Stimulated activated CD4-positive, alpha-beta T cell treated with anti-CD3 and anti-CD28 coated beads, Interleukin-2, amount 100 ng/mL, for 48 hours (primary cell): ENCODE data around the gene CDCA3.
"Not testable (repeated sequence)": the region's sequence is repeated elsewhere in the genome, so short reads cannot be mapped to it uniquely, and the experiment has no call there.

ENCODE experiments used
- DNase-seq, 2 donors: peaks; one replicate each; pipeline ENCODE4 v3.0.0-alpha.2; 2020

Gene CDCA3

GRCh38 chr12:6872073-6873048 lies 21.3 kb upstream of the CDCA3 start:
- DNase-seq = peak; percentile 86 to 88

GRCh38 chr12:6871052-6871957 lies 20.2 kb upstream of the CDCA3 start:
- peak in 1 of 2 donors; percentile 41 for DNase-seq

DNA sequence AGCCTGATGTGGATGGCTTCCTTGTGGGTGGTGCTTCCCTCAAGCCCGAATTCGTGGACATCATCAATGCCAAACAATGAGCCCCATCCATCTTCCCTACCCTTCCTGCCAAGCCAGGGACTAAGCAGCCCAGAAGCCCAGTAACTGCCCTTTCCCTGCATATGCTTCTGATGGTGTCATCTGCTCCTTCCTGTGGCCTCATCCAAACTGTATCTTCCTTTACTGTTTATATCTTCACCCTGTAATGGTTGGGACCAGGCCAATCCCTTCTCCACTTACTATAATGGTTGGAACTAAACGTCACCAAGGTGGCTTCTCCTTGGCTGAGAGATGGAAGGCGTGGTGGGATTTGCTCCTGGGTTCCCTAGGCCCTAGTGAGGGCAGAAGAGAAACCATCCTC lies 19.2 kb upstream of the CDCA3 start:
- not testable (repeated sequence) for DNase-seq

DNA sequence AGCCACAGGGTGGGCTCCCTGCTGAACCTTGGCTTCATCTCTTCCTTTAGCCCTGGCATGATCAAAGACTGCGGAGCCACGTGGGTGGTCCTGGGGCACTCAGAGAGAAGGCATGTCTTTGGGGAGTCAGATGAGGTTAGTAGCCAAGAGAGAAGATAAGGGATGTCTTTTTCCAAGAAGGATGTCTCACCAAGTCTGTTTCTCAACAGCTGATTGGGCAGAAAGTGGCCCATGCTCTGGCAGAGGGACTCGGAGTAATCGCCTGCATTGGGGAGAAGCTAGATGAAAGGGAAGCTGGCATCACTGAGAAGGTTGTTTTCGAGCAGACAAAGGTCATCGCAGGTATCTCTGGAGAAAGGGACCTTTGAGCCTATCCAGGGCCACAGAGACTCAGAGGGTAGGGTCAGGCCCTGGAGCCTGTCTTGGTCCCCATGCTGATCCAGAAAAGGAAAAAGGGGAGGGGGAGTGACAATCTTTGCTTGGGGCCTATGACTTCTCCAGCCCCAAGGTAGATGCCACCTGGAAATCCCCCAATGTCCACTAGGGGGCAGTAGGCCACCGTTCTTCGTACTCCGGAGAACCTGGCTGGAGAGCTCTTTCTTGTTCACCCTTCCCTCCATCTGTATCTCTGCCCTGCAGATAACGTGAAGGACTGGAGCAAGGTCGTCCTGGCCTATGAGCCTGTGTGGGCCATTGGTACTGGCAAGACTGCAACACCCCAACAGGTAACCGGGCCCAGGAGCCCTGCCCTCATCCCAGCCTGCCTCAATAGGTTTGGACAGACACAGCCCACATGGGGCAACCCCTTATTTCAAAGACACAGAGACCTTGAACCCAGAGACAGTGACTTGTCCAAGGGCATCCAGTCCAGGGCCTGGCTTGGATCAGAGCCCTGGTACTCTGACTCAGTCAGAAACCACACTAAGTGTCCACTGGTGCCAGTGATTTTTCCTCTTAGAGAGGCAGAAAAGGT lies 18.2 kb upstream of the CDCA3 start:
- peak; percentile 81 to 84 for DNase-seq

- no peak for DNase-seq
Observed at GRCh38 chr12:6868211-6869048, 17.3 kb upstream of the CDCA3 start.

- peak; percentile 73 to 82 for DNase-seq
Observed at GRCh38 chr12:6867413-6868210, 16.5 kb upstream of the CDCA3 start, which contains the start of gene TPI1. Gene TPI1 (plus strand): TSS chr12:6867531. CDS start chr12:6867567, 36 bp downstream.

GRCh38 chr12:6866920-6867412 lies 15.9 kb upstream of the CDCA3 start:
- no peak for DNase-seq

DNA sequence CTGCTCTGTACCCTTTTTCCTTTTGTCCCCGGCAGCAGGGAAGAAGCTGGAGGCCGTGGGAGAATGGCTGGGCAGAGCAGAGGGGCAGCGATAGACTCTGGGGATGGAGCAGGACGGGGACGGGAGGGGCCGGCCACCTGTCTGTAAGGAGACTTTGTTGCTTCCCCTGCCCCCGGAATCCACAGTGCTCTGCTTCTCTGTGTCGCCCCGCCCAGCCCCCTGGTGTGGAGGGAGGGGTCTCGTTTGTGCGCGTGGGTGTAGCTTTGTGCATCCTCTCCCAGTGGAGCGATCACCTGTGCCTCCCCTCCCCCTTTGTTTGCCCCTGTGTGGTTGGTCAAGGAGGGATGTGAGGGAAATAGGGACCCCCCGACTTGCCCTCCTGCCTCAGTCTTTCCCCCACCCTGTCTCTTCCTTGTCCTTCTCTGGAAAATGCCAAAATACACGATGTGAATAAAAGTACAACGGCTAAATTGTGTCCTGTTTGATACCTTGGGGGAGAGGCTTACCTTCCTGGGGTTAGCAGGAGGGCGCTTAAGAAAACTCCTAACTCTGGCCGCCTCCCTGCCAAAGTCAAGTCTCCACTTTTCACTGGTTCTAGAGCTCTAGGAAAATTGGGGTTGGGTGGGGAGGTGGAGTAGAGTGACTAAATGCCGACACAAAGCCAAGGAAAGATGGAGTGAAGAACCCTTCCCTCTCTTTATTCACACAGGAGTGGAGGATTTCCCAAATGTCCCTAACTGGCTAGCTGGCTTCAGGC lies 15.3 kb upstream of the CDCA3 start:
- no peak for DNase-seq

GRCh38 chr12:6865307-6865706 lies 14.2 kb upstream of the CDCA3 start:
- DNase-seq = not testable (repeated sequence)

DNA sequence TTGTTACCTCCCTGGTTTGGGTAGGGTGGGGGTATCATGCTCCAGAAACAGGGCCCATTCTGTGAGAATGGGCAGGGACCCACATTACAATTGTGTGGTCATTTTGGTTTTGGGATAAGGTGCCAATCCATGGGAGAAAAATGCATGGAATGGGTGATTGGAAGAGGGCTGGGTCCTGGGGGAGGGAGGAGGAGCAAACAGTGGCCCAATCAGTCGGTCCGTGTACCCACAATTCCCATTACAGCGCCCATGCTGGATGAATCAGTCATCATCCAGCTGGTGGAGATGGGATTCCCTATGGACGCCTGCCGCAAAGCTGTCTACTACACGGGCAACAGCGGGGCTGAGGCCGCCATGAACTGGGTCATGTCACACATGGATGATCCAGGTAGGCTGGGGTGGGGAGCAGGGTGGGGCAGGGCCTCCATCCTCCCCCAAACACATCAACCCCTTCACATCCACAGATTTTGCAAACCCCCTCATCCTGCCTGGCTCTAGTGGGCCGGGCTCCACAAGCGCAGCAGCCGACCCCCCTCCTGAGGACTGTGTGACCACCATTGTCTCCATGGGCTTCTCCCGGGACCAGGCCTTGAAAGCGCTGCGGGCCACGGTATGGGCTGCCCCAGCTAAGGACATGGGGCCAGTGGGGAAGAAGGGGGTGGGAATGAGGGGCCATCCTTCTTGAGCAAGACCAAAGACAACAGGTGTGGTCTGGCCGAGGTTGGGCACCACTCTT lies 12.7 kb upstream of the CDCA3 start:
- DNase-seq = no peak

GRCh38 chr12:6863033-6863432 lies 11.9 kb upstream of the CDCA3 start:
- no peak for DNase-seq

DNA sequence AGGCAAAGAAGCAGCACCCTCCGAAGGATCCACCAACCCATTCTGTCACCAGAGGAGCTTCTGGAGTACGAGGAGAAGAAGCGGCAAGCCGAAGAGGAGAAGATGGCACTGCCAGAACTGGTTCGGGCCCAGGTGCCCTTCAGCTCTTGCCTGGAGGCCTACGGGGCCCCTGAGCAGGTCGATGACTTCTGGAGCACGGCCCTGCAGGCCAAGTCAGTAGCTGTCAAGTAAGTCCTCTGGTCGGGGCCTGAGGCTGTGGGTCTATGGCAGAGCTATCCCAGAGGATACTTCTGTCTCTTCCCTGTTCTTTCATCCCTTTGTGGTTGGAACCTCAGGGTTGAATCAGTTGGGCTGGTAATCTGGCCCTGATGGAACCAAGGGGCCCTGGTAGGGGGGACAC lies 10.3 kb upstream of the CDCA3 start:
- DNase-seq = no peak

GRCh38 chr12:6860942-6861341 lies 9.9 kb upstream of the CDCA3 start:
- DNase-seq = no peak

- no peak for DNase-seq
Observed at GRCh38 chr12:6860116-6860515, 9.0 kb upstream of the CDCA3 start.

GRCh38 chr12:6858799-6859198 lies 7.7 kb upstream of the CDCA3 start:
- no peak for DNase-seq

GRCh38 chr12:6855322-6855721 lies 4.2 kb upstream of the CDCA3 start:
- no peak for DNase-seq

DNA sequence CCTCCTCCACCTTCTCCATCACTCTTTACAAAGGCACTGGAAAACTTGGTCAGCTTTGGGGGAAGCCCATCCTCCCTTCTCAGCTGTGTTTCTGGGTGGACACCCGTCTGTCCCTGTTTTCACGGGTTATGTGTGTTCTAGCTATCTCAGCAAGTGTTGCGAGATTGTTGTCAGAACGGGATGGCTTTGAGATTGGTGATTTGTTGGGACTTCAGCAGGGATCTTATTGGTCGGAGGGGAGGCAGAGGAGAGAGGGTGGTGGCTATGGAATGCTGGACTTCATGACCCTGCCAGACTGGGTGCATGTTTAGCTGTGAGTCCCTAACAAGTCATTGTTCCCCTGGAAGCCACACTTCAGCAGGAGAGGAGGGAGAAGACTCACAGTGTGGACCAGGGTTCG lies 3.0 kb upstream of the CDCA3 start:
- no peak for DNase-seq

- no peak for DNase-seq
Observed at GRCh38 chr12:6853626-6854025, 2.5 kb upstream of the CDCA3 start.
